ENCODE measurements around the gene MIF. TPM values are rescaled to one million over a fixed set of nuclear protein-coding genes. Genes with fewer than 3 reads are reported as not detected.
"Not testable (repeated sequence)": the region's sequence is repeated elsewhere in the genome, so short reads cannot be mapped to it uniquely, and the experiment has no call there.

MIF gene
- total RNA-seq, 1 experiment from 2014 or later, result 1,068 TPM

GRCh38 chr22:23899042-23899745, 5.0 kb downstream of the MIF start:
- Histone ChIP-seq H2BK20ac (ENCODE audit: low read depth, low read length, poor library complexity, severe bottlenecking) (no peak overlapping the region), H2BK5ac (ENCODE audit: insufficient read length, low read length) (no peak overlapping the region), H3K4ac (ENCODE audit: low read depth, low read length) (no peak overlapping the region), H3K79me1 (ENCODE audit: insufficient read depth, low read depth, low read length, poor library complexity, severe bottlenecking) (peaks cover 6% of the 10 kb centered on the region), H2BK15ac (ENCODE audit: low read depth, low read length) (no peak overlapping the region), H4K5ac (ENCODE audit: insufficient read length, low read depth, low read length) (no peak overlapping the region), H3K27ac (ENCODE audit: insufficient read length, low read depth, low read length) (no peak overlapping the region), H3K4me1 (ENCODE audit: insufficient read depth, low read length) (no peaks in the 10 kb centered on the region; the same call in 1 of the 2 replicates), H3K4me2 (ENCODE audit: insufficient read depth, insufficient read length, low read length) (no peak overlapping the region), H2BK120ac (ENCODE audit: low read depth, low read length, poor library complexity, severe bottlenecking) (no peak overlapping the region), H3K56ac (ENCODE audit: insufficient read length, low read depth, low read length) (no peak overlapping the region), H3K79me2 (ENCODE audit: insufficient read depth, low read length) (no peaks in the 10 kb centered on the region), H3K9me3 (ENCODE audit: control insufficient read depth, low read depth, low read length) (no peaks in the 10 kb centered on the region), H3K9ac (ENCODE audit: extremely low read depth, insufficient read length, low read length) (no peak overlapping the region), H2AK5ac (ENCODE audit: insufficient read length, low read length) (no peak overlapping the region), H4K20me1 (ENCODE audit: control insufficient read depth, insufficient read depth, insufficient read length) (no peaks in the 10 kb centered on the region), H3K14ac (ENCODE audit: insufficient read depth, low read length) (no peak overlapping the region), H3T11ph (ENCODE audit: low read length) (no peak overlapping the region), H3K23me2 (ENCODE audit: insufficient read length, low read depth, low read length, poor library complexity, severe bottlenecking) (no peaks in the 10 kb centered on the region), H3K18ac (ENCODE audit: insufficient read length, low read depth, low read length) (no peak overlapping the region), H2BK12ac (ENCODE audit: insufficient read length, low read depth, low read length) (no peak overlapping the region), H3K27me3 (ENCODE audit: insufficient read depth, low read length) (no peaks in the 10 kb centered on the region), H2AFZ (ENCODE audit: low read length) (no peak overlapping the region), H3K23ac (ENCODE audit: insufficient read length, low read depth, low read length) (no peak overlapping the region), H4K8ac (replicated peaks; ENCODE audit: insufficient read length, low read depth, low read length) (no peak overlapping the region), H4K91ac (ENCODE audit: insufficient read length, low read depth, low read length) (no peak overlapping the region)
- peaks cover 26% of the 10 kb centered on the region for H3K27me3 Mint-ChIP-seq (ENCODE audit: low read depth)
- H3K4me1 Mint-ChIP-seq, result peaks cover 25 to 31% of the 10 kb centered on the region in 2 experiments
- H3K27ac Mint-ChIP-seq, result peak overlapping the region in 1 of 3 experiments; percentile 14; a peak in 1 of 7 replicates
- no peak overlapping the region; a peak in 1 of 5 replicates for H3K4me3 Mint-ChIP-seq
- peaks cover 14 to 24% of the 10 kb centered on the region in 2 experiments for H3K9me3 Mint-ChIP-seq
- DNase-seq, result no peak
- no CpG with 5 or more reads among the region's 6 CpGs for WGBS (ENCODE audit: extremely low coverage, insufficient read length, low lambda C conversion rate)
- TF ChIP-seq, protein P1, sequence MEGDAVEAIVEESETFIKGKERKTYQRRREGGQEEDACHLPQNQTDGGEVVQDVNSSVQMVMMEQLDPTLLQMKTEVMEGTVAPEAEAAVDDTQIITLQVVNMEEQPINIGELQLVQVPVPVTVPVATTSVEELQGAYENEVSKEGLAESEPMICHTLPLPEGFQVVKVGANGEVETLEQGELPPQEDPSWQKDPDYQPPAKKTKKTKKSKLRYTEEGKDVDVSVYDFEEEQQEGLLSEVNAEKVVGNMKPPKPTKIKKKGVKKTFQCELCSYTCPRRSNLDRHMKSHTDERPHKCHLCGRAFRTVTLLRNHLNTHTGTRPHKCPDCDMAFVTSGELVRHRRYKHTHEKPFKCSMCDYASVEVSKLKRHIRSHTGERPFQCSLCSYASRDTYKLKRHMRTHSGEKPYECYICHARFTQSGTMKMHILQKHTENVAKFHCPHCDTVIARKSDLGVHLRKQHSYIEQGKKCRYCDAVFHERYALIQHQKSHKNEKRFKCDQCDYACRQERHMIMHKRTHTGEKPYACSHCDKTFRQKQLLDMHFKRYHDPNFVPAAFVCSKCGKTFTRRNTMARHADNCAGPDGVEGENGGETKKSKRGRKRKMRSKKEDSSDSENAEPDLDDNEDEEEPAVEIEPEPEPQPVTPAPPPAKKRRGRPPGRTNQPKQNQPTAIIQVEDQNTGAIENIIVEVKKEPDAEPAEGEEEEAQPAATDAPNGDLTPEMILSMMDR (conservative IDR thresholded peaks at IDR 0.05), result no peak
- H3K36me3 Mint-ChIP-seq (ENCODE audit: insufficient read depth in 1 of 3, low read depth in 3 of 3), result peaks cover 46 to 61% (median 53%) of the 10 kb centered on the region in 3 experiments

DNA sequence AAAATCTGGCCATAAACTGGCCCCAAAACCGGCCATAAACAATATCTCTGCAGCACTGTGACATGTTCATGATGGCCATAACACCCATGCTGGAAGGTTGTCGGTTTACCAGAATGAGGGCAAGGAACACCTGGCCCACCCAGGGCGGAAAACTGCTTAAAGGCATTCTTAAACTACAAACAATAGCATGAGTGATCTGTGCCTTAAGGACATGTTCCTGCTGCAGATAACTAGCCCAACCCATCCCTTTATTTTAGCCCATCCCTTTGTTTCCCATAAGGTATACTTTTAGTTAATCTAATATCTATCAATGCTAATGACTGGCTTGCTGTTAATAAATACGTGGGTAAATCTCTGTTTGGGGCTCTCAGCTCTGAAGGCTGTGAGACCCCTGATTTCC, 6.0 kb downstream of the MIF start:
- H3K56ac ChIP-seq (ENCODE audit: insufficient read length, low read depth, low read length); H2BK120ac ChIP-seq (ENCODE audit: low read depth, low read length, poor library complexity, severe bottlenecking); H4K5ac ChIP-seq (ENCODE audit: insufficient read length, low read depth, low read length); H4K20me1 ChIP-seq (ENCODE audit: control insufficient read depth, insufficient read depth, insufficient read length); H3K79me1 ChIP-seq (ENCODE audit: insufficient read depth, low read depth, low read length, poor library complexity, severe bottlenecking); H2BK12ac ChIP-seq (ENCODE audit: insufficient read length, low read depth, low read length); H2BK5ac ChIP-seq (ENCODE audit: insufficient read length, low read length); H3K79me2 ChIP-seq (ENCODE audit: insufficient read depth, low read length); H2AK5ac ChIP-seq (ENCODE audit: insufficient read length, low read length); H3K27ac ChIP-seq (ENCODE audit: insufficient read length, low read depth, low read length); DNase-seq; H3K27me3 ChIP-seq (ENCODE audit: insufficient read depth, low read length); H3K4me1 ChIP-seq (ENCODE audit: insufficient read depth, low read length); H4K8ac ChIP-seq (replicated peaks; ENCODE audit: insufficient read length, low read depth, low read length); H3T11ph ChIP-seq (ENCODE audit: low read length); H2AFZ ChIP-seq (ENCODE audit: low read length); H3K9me3 ChIP-seq (ENCODE audit: control insufficient read depth, low read depth, low read length); H3K27ac Mint-ChIP-seq; H2BK20ac ChIP-seq (ENCODE audit: low read depth, low read length, poor library complexity, severe bottlenecking); H2BK15ac ChIP-seq (ENCODE audit: low read depth, low read length); H3K23ac ChIP-seq (ENCODE audit: insufficient read length, low read depth, low read length); H3K4me2 ChIP-seq (ENCODE audit: insufficient read depth, insufficient read length, low read length); H3K4ac ChIP-seq (ENCODE audit: low read depth, low read length); H3K14ac ChIP-seq (ENCODE audit: insufficient read depth, low read length); H3K9ac ChIP-seq (ENCODE audit: extremely low read depth, insufficient read length, low read length); H3K23me2 ChIP-seq (ENCODE audit: insufficient read length, low read depth, low read length, poor library complexity, severe bottlenecking); H3K18ac ChIP-seq (ENCODE audit: insufficient read length, low read depth, low read length); H4K91ac ChIP-seq (ENCODE audit: insufficient read length, low read depth, low read length); H3K4me3 Mint-ChIP-seq: not testable (repeated sequence)
- H3K27me3 Mint-ChIP-seq (ENCODE audit: low read depth), result peaks cover 26% of the 10 kb centered on the region
- peaks cover 14 to 24% of the 10 kb centered on the region in 2 experiments for H3K9me3 Mint-ChIP-seq
- H3K4me1 Mint-ChIP-seq, result peaks cover 32 to 35% of the 10 kb centered on the region in 2 experiments
- peaks cover 44 to 58% (median 50%) of the 10 kb centered on the region in 3 experiments for H3K36me3 Mint-ChIP-seq (ENCODE audit: insufficient read depth in 1 of 3, low read depth in 3 of 3)
- no CpG with 5 or more reads among the region's 4 CpGs for WGBS (ENCODE audit: extremely low coverage, insufficient read length, low lambda C conversion rate)
